Right lobe of liver (tissue), 6 donors: ENCODE measurements around the gene STAP2. TPM values are rescaled to one million over a fixed set of nuclear protein-coding genes. Genes with fewer than 3 reads are reported as not detected.

Experiments
- ATAC-seq, 4 donors: fragments of 200-7000 bp; cut with Tn5 transposase; one replicate each; pipeline ENCODE4 v1.9.1; 2020; ENCODE audit warnings: mild to moderate bottlenecking in 4 of 4, moderate library complexity in 4 of 4
- DNase-seq, 3 donors: peaks; one replicate each; pipeline ENCODE4 v3.0.0-alpha.2; 2020
- H3K27ac ChIP-seq, 3 donors: fragments of 200-600 bp; one replicate each; pipeline ENCODE4 v1.8.0; 2022
- H3K27me3 ChIP-seq, 2 donors: fragments of 200-600 bp; one replicate each; pipeline ENCODE4 v1.8.0; 2022
- H3K36me3 ChIP-seq, 4 donors: fragments of 200-600 bp; sonication (generic) in 1 of 4; one replicate each; pipeline versions ENCODE4 v1.5.1 to v1.8.0; 2017 to 2022; ENCODE audit warnings: control low read depth in 1 of 4
- H3K4me1 ChIP-seq, 4 donors: fragments of 200-600 bp; sonication (generic) in 1 of 4; one replicate each; pipeline versions ENCODE4 v1.5.1 to v1.8.0; 2017 to 2022; ENCODE audit warnings: control low read depth in 1 of 4
- H3K4me3 ChIP-seq, 3 donors: fragments of 200-600 bp; one replicate each; pipeline ENCODE4 v1.8.0; 2022
- H3K9me3 ChIP-seq, 4 donors: fragments of 200-600 bp; sonication (generic) in 1 of 4; one replicate each; pipeline versions ENCODE4 v1.5.1 to v1.8.0; 2017 to 2022; ENCODE audit warnings: control low read depth in 1 of 4
- POLR2A ChIP-seq: fragments of 450-650 bp; IDR thresholded peaks from one replicate; pipeline ENCODE4 v1.6.1; 2017; ENCODE audit warnings: antibody characterized with exemption, mild to moderate bottlenecking
- WGBS: methylation state at CpG from one replicate; pipeline ENCODE4 v1.1.6; 2018; ENCODE audit warnings: low coverage, low lambda C conversion rate; ENCODE audit not compliant: insufficient coverage; ENCODE audit errors: missing lambda C conversion rate; 5-methylcytosine and 5-hydroxymethylcytosine counted together
- intact Hi-C, 2 donors: fragments of 100-400 bp; cut with DNase I; formaldehyde crosslinking; loops; one replicate each; pipeline versions ENCODE4 v1.11.2 to v1.14.1; 2022
- total RNA-seq, 6 experiments: library from RNA; depleted of rRNA in 2 of 6; stranded (reverse); fragments of >200 nt in 2 of 6; fragmentation: NEBNext Ultra II Directional in 3 of 6; extraction: Animal tissue kit (Norgen Biotek cat#: 25700) in 3 of 6; gene quantifications; one replicate each; pipeline versions ENCODE4 v1.1.0 to v1.2.4, GENCODE V29; 2016 to 2023
- TF ChIP-seq, protein P1 (sequence below), 4 donors: fragments of 200-600 bp in 3 of 4; fragments of 450-650 bp in 1 of 4; IDR thresholded peaks; one replicate each; pipeline versions ENCODE4 v1.5.1 to v1.8.0; 2016 to 2022; ENCODE audit warnings: antibody characterized with exemption in 4 of 4, mild to moderate bottlenecking in 2 of 4
- donor health status: DM: no; HTN: yes; CAD: no.
- donor health status: DM: no; HTN: no; CAD: no.
- donor health status: DM: no; HTN: no; CAD: no.
- donor health status: DM: no; HTN: yes; CAD: no.
- donor health status: DM: no; HTN: yes; CAD: no.

Gene STAP2
- total RNA-seq, 6 experiments from 2014 or later, result 21.4 to 51.5 (median 43.0) TPM

- Histone ChIP-seq H3K27ac (no peak overlapping the region), H3K36me3 (peaks cover 0 to 33% (median 15%) of the 10 kb centered on the region in 4 donors), H3K4me3 (no peak overlapping the region), H3K4me1 (peaks cover 0 to 18% (median 5%) of the 10 kb centered on the region in 4 donors), H3K27me3 (no peaks in the 10 kb centered on the region), H3K9me3 (no peaks in the 10 kb centered on the region)
- 40% methylated on average over 1 of the region's 13 CpGs for WGBS
- intact Hi-C loops, result no loop called here
- TF ChIP-seq, protein P1, sequence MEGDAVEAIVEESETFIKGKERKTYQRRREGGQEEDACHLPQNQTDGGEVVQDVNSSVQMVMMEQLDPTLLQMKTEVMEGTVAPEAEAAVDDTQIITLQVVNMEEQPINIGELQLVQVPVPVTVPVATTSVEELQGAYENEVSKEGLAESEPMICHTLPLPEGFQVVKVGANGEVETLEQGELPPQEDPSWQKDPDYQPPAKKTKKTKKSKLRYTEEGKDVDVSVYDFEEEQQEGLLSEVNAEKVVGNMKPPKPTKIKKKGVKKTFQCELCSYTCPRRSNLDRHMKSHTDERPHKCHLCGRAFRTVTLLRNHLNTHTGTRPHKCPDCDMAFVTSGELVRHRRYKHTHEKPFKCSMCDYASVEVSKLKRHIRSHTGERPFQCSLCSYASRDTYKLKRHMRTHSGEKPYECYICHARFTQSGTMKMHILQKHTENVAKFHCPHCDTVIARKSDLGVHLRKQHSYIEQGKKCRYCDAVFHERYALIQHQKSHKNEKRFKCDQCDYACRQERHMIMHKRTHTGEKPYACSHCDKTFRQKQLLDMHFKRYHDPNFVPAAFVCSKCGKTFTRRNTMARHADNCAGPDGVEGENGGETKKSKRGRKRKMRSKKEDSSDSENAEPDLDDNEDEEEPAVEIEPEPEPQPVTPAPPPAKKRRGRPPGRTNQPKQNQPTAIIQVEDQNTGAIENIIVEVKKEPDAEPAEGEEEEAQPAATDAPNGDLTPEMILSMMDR (IDR thresholded peaks at IDR 0.05), result no peak
- no peak for TF ChIP-seq POLR2A
- no peak for ATAC-seq
- DNase-seq, result no peak
Observed at GRCh38 chr19:4367781-4368127, 29.1 kb upstream of the STAP2 start.

DNA sequence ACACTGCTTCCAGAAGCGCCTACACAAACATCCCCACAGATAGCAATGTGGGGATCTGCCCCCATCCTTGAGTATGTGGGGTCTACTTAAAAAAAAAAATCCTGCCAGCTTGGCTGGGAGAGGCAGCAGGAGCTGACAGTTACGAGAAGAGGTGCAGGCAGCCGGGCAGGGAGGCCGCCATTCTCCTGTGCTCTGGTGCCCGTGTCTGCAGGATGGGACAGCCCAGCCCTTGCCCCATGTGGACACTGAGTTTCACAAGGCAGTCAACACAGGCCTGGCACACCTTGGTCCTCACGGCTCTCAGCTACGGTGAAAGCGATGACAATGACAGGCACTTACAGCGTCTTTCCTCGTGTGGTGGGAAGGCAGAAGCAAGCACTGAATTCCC is 28.7 kb upstream of the STAP2 start:
- Histone ChIP-seq H3K36me3 (peaks cover 0 to 37% (median 17%) of the 10 kb centered on the region in 4 donors), H3K27me3 (no peaks in the 10 kb centered on the region), H3K27ac (no peak overlapping the region), H3K4me1 (peaks cover 0 to 18% (median 5%) of the 10 kb centered on the region in 4 donors), H3K9me3 (no peaks in the 10 kb centered on the region), H3K4me3 (no peak overlapping the region)
- intact Hi-C loops, result no loop called here
- no peak for DNase-seq
- ATAC-seq, result no peak
- 43% methylated on average over 3 of the region's 10 CpGs for WGBS
- TF ChIP-seq, protein P1 (IDR thresholded peaks at IDR 0.05), result no peak
- no peak for TF ChIP-seq POLR2A

DNA sequence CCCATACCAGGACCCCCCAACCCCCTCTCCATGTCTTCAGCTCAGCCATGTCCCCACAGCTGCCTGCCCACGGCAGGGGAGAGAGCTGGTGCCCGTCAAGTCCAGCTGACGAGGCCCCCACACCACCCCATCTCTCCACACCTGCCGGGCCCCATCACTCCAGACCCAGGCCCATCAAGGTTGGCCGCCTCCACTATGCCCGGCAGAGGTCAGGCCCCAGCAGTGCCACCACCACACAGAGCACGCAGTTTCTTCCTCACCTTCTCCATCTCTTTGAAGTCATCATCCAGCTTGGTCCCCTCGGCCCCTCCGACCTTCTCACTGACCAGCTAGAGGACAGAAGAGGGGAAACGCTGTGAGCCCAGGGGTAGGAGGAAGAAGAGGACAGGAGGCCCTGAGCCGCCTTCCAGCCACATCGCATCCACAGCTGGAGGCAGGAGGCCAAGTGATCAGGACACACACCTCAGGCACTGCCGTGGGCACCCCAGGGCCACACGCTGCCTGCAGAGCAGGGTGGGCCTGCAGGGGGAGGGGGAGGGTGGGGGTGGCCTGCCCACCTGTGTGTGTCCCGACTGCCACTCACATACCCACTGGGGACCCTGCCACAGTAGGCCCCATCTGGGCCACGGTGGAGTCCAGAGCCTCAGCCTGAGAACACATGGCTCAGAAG is 28.2 kb upstream of the STAP2 start:
- no peak overlapping the region for H3K27ac ChIP-seq

DNA sequence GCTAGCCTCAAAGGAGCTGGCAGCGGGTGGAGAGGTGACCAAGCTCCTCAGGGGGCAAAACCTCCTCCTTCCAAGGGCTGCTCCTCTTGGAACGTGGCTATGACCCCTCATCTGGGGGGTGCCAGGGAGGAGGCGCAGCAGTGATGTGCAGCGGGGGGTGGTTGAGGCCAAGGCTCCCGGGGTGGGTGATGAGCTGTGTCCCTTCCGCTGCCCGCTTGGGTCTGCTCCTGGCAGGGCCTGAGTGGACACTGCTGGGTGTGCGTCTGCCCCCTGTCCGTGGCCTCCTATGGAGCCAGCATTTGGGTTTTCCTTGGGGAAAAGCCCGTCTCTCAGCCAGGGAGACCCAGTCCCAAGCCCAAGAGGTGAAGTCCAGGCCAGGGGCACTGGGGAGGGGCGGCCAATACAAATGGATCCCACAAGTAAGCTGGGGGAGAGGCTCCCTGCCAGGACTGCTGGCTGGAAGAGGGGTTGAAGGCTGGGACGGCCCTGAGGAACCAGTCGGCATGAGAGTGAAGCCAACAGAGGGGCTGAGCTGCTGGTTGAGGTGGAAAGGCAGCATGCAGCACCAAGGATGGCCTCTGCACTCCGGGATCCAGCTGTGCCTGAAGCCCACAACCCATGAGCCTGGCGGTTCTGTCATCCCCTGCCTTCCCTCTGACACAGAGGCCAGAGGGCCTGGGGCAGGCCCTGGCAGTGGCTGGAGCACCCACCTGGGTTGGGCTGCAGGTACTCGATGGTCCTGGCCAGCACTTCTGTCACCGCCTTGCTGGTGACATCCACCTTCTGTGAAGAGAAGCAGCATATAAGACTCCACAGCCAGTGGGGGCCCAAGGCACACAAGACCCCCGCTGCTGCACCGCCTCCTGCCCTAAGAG is 27.4 kb upstream of the STAP2 start:
- no peak overlapping the region for H3K27ac ChIP-seq
- H3K4me1 ChIP-seq, result peaks cover 0 to 18% (median 5%) of the 10 kb centered on the region in 4 donors
- no peak overlapping the region for H3K4me3 ChIP-seq
- ATAC-seq, result no peak
- DNase-seq, result no peak
- TF ChIP-seq, protein P1 (IDR thresholded peaks at IDR 0.05), result no peak
- TF ChIP-seq POLR2A, result no peak
- no peaks in the 10 kb centered on the region for H3K27me3 ChIP-seq
- H3K36me3 ChIP-seq, result peaks cover 0 to 50% (median 19%) of the 10 kb centered on the region in 4 donors
- H3K9me3 ChIP-seq, result no peaks in the 10 kb centered on the region
- 97% methylated on average over 5 of the region's 19 CpGs for WGBS
- intact Hi-C loops, result no loop called here

More for the DNA sequence above, 28.2 kb upstream of the STAP2 start:
- DNase-seq (no peak), ATAC-seq (no peak)
- intact Hi-C loops, result no loop called here
- H3K4me1 ChIP-seq, result peaks cover 0 to 18% (median 5%) of the 10 kb centered on the region in 4 donors
- no peaks in the 10 kb centered on the region for H3K27me3 ChIP-seq
- H3K36me3 ChIP-seq, result peaks cover 0 to 43% (median 21%) of the 10 kb centered on the region in 4 donors
- TF ChIP-seq, protein P1 (IDR thresholded peaks at IDR 0.05), result no peak
- no peak for TF ChIP-seq POLR2A
- no CpG with 5 or more reads among the region's 16 CpGs for WGBS
- no peak overlapping the region for H3K4me3 ChIP-seq
- H3K9me3 ChIP-seq, result no peaks in the 10 kb centered on the region
